Keratinocyte (primary cell): ENCODE measurements around the gene YDJC.

Experiments used
- EZH2 ChIP-seq: IDR thresholded peaks from one replicate; pipeline ENCODE4 v1.6.1; 2012; ENCODE audit warnings: inconsistent platforms, mild to moderate bottlenecking, low read length, moderate library complexity
- TF ChIP-seq, protein P1 (sequence below), 3 experiments: IDR thresholded peaks in 1 of 3; conservative IDR thresholded peaks in 1 of 3; optimal IDR thresholded peaks in 1 of 3; 2 replicates in 2 of 3; 3 replicates in 1 of 3; pipeline versions ENCODE3 to v1.5.1; 2011; ENCODE audit warnings: low read length in 3 of 3, mild to moderate bottlenecking in 3 of 3, moderate library complexity in 2 of 3, control low read depth in 1 of 3, inconsistent platforms in 1 of 3; ENCODE audit not compliant: insufficient read depth in 2 of 3; ENCODE audit errors: extremely low read depth in 1 of 3

- TF ChIP-seq, protein P1, sequence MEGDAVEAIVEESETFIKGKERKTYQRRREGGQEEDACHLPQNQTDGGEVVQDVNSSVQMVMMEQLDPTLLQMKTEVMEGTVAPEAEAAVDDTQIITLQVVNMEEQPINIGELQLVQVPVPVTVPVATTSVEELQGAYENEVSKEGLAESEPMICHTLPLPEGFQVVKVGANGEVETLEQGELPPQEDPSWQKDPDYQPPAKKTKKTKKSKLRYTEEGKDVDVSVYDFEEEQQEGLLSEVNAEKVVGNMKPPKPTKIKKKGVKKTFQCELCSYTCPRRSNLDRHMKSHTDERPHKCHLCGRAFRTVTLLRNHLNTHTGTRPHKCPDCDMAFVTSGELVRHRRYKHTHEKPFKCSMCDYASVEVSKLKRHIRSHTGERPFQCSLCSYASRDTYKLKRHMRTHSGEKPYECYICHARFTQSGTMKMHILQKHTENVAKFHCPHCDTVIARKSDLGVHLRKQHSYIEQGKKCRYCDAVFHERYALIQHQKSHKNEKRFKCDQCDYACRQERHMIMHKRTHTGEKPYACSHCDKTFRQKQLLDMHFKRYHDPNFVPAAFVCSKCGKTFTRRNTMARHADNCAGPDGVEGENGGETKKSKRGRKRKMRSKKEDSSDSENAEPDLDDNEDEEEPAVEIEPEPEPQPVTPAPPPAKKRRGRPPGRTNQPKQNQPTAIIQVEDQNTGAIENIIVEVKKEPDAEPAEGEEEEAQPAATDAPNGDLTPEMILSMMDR (optimal IDR thresholded peaks at IDR 0.05 in 1 of 3, IDR thresholded peaks at IDR 0.05 in 1 of 3, conservative IDR thresholded peaks at IDR 0.05 in 1 of 3; ENCODE audit: extremely low read depth in 1 of 3, insufficient read depth in 2 of 3, low read length in 3 of 3), result no peak
- TF ChIP-seq EZH2, result no peak
Observed at GRCh38 chr22:21663738-21664137, 33.9 kb upstream of the YDJC start.
